Measurements from ENCODE around the gene CLSTN2.

Gene CLSTN2

DNA sequence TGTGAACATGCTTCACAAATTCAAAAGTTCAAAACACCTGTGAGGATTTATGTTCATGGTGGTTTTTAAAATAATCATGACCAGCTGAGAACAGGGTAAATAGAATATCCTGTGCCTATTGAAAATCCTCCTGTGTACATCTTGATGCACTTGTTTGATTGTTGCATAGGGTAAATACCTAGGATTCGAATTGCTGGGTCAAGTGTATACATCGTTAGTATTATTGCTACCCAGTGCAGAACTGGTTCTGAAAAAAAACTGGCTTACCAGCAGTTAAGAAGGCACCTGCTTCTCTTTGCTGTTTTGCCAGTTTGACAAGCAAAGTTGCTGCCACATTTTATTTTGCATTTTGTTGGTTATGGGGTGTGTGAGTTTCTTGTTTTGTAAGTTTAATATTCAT is 272.6 kb downstream of the CLSTN2 start (continued):
- no peak for TF ChIP-seq ZNF202 (tag by site-specific recombination; IDR thresholded peaks at IDR 0.05; ENCODE audit: borderline replicate concordance)
- TF ChIP-seq ZNF837 (tag by site-specific recombination; IDR thresholded peaks at IDR 0.05): no peak
- no peak for TF ChIP-seq OSR2 (tag by site-specific recombination; IDR thresholded peaks at IDR 0.05)
- no peak for TF ChIP-seq ZEB2 (tag by site-specific recombination; IDR thresholded peaks at IDR 0.05)
- no peak for TF ChIP-seq ZNF23 (tag by site-specific recombination; IDR thresholded peaks at IDR 0.05; ENCODE audit: borderline replicate concordance)
- TF ChIP-seq ZNF776 (tag by site-specific recombination; IDR thresholded peaks at IDR 0.05; ENCODE audit: borderline replicate concordance): no peak

DNA sequence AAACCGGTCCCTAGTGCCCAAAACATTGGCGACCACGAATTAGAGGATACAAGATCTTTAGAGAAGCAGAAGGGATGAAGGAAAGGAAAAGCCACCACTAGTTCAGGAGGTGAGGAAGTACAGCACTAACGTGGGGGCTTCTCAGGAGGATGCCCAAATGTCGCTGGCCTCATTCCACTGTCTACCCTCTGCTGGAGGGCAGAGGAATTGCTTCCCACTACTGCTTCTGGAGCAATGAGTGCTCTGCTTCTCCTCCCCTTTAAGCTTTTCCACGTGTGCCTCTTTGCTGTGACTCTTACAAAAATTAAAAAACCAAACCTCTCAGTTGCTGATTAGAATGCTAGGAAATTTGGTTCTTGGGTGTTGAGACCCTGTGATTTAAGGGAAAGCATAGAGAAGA is 281.3 kb downstream of the CLSTN2 start:
- POLR2A ChIA-PET: no interaction called here
- Histone ChIP-seq H3K4me3 (ENCODE audit: low read depth, low read length) (no peak overlapping the region), H3K9me3 (ENCODE audit: control insufficient read depth, insufficient read depth, low read depth, low read length) (no peaks in the 10 kb centered on the region), H3K27ac (ENCODE audit: extremely low read depth, low read depth, low read length) (no peak overlapping the region), H3K4me1 (ENCODE audit: control insufficient read depth, insufficient read depth, low read length) (no peaks in the 10 kb centered on the region), H3K36me3 (ENCODE audit: control insufficient read depth in 2 of 2, insufficient read depth in 1 of 2, low read length in 2 of 2) (no peaks in the 10 kb centered on the region)
- TF ChIP-seq, protein P1, sequence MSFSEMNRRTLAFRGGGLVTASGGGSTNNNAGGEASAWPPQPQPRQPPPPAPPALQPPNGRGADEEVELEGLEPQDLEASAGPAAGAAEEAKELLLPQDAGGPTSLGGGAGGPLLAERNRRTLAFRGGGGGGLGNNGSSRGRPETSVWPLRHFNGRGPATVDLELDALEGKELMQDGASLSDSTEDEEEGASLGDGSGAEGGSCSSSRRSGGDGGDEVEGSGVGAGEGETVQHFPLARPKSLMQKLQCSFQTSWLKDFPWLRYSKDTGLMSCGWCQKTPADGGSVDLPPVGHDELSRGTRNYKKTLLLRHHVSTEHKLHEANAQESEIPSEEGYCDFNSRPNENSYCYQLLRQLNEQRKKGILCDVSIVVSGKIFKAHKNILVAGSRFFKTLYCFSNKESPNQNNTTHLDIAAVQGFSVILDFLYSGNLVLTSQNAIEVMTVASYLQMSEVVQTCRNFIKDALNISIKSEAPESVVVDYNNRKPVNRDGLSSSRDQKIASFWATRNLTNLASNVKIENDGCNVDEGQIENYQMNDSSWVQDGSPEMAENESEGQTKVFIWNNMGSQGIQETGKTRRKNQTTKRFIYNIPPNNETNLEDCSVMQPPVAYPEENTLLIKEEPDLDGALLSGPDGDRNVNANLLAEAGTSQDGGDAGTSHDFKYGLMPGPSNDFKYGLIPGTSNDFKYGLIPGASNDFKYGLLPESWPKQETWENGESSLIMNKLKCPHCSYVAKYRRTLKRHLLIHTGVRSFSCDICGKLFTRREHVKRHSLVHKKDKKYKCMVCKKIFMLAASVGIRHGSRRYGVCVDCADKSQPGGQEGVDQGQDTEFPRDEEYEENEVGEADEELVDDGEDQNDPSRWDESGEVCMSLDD (tag by site-specific recombination; IDR thresholded peaks at IDR 0.05): no peak
- TF ChIP-seq ZNF530 (tag by site-specific recombination; IDR thresholded peaks at IDR 0.05; ENCODE audit: low read depth) (no peak), ZNF114 (tag by site-specific recombination; IDR thresholded peaks at IDR 0.05) (no peak), ZNF426 (tag by site-specific recombination; IDR thresholded peaks at IDR 0.05) (no peak), MYNN (tag by site-specific recombination; IDR thresholded peaks at IDR 0.05; ENCODE audit: borderline replicate concordance) (no peak), ZNF843 (tag by site-specific recombination; IDR thresholded peaks at IDR 0.05) (no peak), ZXDB (tag by site-specific recombination; IDR thresholded peaks at IDR 0.05) (no peak)
- TF ChIP-seq, protein P2, sequence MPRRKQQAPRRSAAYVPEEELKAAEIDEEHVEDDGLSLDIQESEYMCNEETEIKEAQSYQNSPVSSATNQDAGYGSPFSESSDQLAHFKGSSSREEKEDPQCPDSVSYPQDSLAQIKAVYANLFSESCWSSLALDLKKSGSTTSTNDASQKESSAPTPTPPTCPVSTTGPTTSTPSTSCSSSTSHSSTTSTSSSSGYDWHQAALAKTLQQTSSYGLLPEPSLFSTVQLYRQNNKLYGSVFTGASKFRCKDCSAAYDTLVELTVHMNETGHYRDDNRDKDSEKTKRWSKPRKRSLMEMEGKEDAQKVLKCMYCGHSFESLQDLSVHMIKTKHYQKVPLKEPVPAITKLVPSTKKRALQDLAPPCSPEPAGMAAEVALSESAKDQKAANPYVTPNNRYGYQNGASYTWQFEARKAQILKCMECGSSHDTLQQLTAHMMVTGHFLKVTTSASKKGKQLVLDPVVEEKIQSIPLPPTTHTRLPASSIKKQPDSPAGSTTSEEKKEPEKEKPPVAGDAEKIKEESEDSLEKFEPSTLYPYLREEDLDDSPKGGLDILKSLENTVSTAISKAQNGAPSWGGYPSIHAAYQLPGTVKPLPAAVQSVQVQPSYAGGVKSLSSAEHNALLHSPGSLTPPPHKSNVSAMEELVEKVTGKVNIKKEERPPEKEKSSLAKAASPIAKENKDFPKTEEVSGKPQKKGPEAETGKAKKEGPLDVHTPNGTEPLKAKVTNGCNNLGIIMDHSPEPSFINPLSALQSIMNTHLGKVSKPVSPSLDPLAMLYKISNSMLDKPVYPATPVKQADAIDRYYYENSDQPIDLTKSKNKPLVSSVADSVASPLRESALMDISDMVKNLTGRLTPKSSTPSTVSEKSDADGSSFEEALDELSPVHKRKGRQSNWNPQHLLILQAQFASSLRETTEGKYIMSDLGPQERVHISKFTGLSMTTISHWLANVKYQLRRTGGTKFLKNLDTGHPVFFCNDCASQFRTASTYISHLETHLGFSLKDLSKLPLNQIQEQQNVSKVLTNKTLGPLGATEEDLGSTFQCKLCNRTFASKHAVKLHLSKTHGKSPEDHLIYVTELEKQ (tag by site-specific recombination; IDR thresholded peaks at IDR 0.05; ENCODE audit: borderline replicate concordance): no peak
- CTCF ChIA-PET: interaction anchor here (0.6 to 1.4 kb wide), 8 partner anchors 9 to 293 kb away, joined by 3 to 9 read pairs (median 3); no protein-coding TSS in a partner anchor

DNA sequence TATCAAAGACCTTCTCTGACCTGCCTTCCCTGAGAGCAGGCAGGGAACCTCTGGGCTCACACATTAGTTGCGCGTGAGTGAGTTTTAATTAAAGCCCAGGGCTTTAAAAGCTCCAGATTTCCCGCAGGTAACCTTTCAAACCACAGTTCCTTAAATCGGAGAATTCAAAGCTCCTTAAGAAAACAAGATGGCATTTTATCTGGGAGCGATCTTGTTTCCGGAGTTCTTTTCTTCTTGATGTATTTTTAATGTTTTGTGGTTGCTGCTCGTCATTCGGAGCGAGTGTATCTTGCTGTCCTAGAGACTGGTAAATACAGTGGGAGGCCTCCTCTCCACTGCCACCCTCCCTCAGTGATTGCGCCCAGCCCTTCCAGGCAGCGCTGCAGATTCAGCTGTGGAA is 284.3 kb downstream of the CLSTN2 start:
- Histone ChIP-seq H3K36me3 (ENCODE audit: control insufficient read depth in 2 of 2, insufficient read depth in 1 of 2, low read length in 2 of 2) (no peaks in the 10 kb centered on the region), H3K9me3 (ENCODE audit: control insufficient read depth, insufficient read depth, low read depth, low read length) (no peaks in the 10 kb centered on the region), H3K4me1 (ENCODE audit: control insufficient read depth, insufficient read depth, low read length) (no peaks in the 10 kb centered on the region), H3K27ac (ENCODE audit: extremely low read depth, low read depth, low read length) (no peak overlapping the region), H3K4me3 (ENCODE audit: low read depth, low read length) (no peak overlapping the region)
- POLR2A ChIA-PET: no interaction called here
- CTCF ChIA-PET: interaction anchor here (0.5 to 1.7 kb wide), 6 partner anchors 13 to 744 kb away, joined by 3 to 8 read pairs (median 4); no protein-coding TSS in a partner anchor
- TF ChIP-seq, protein P3, sequence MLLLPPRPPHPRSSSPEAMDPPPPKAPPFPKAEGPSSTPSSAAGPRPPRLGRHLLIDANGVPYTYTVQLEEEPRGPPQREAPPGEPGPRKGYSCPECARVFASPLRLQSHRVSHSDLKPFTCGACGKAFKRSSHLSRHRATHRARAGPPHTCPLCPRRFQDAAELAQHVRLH (tag by site-specific recombination; IDR thresholded peaks at IDR 0.05): no peak
- no peak for TF ChIP-seq ZNF660 (tag by site-specific recombination; IDR thresholded peaks at IDR 0.05)
- TF ChIP-seq ZSCAN30 (tag by site-specific recombination; IDR thresholded peaks at IDR 0.05): no peak
- TF ChIP-seq ZNF221 (tag by site-specific recombination; IDR thresholded peaks at IDR 0.05; ENCODE audit: borderline replicate concordance): no peak
- TF ChIP-seq, protein P2 (tag by site-specific recombination; IDR thresholded peaks at IDR 0.05; ENCODE audit: borderline replicate concordance): no peak
- TF ChIP-seq OSR2 (tag by site-specific recombination; IDR thresholded peaks at IDR 0.05): peak; percentile 43; the same call in 1 of the 2 replicates
- no peak for TF ChIP-seq GLI2 (tag by site-specific recombination; IDR thresholded peaks at IDR 0.05; ENCODE audit: borderline replicate concordance, low read depth)
- TF ChIP-seq ZNF585B (tag by site-specific recombination; IDR thresholded peaks at IDR 0.05): no peak
- no peak for TF ChIP-seq ZNF629 (tag by site-specific recombination; IDR thresholded peaks at IDR 0.05)
- TF ChIP-seq, protein P4, sequence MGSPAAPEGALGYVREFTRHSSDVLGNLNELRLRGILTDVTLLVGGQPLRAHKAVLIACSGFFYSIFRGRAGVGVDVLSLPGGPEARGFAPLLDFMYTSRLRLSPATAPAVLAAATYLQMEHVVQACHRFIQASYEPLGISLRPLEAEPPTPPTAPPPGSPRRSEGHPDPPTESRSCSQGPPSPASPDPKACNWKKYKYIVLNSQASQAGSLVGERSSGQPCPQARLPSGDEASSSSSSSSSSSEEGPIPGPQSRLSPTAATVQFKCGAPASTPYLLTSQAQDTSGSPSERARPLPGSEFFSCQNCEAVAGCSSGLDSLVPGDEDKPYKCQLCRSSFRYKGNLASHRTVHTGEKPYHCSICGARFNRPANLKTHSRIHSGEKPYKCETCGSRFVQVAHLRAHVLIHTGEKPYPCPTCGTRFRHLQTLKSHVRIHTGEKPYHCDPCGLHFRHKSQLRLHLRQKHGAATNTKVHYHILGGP (tag by site-specific recombination; IDR thresholded peaks at IDR 0.05): no peak

All from HEK293 (cell line).